Loucy (cell line): ENCODE measurements around the gene STIL.

Experiments
- H2AFZ ChIP-seq: fragments of 200-600 bp; sonication (generic); 2 replicates; pipeline ENCODE4 v1.6.0; 2016; ENCODE audit warnings: antibody characterized with exemption, mild to moderate bottlenecking, low read length, moderate library complexity
- H3F3A ChIP-seq: fragments of 200-600 bp; 2 replicates; pipeline ENCODE4 v1.6.0; 2016; ENCODE audit warnings: antibody characterized with exemption, low read depth, mild to moderate bottlenecking
- H3K27me3 ChIP-seq: fragments of 200-600 bp; sonication (generic); 2 replicates; pipeline ENCODE4 v1.6.1; 2014; ENCODE audit warnings: low read length, mild to moderate bottlenecking; ENCODE audit not compliant: insufficient read depth, poor library complexity, severe bottlenecking
- H3K36me3 ChIP-seq: fragments of 200-600 bp; sonication (generic); 2 replicates; pipeline ENCODE4 v1.6.1; 2016; ENCODE audit warnings: low read length; ENCODE audit not compliant: insufficient read depth
- H3K4me1 ChIP-seq: fragments of 200-600 bp; sonication (generic); 2 replicates; pipeline ENCODE4 v1.5.1; 2014; ENCODE audit warnings: low read length, mild to moderate bottlenecking; ENCODE audit not compliant: insufficient read depth, poor library complexity, severe bottlenecking
- H3K4me2 ChIP-seq: fragments of 200-600 bp; sonication (generic); 2 replicates; pipeline ENCODE4 v1.6.0; 2014; ENCODE audit warnings: antibody characterized with exemption, low read length, low read depth, mild to moderate bottlenecking; ENCODE audit not compliant: poor library complexity, severe bottlenecking
- H3K4me3 ChIP-seq: fragments of 200-600 bp; sonication (generic); 2 replicates; pipeline ENCODE4 v1.5.1; 2014; ENCODE audit warnings: low read length, mild to moderate bottlenecking, mixed read lengths; ENCODE audit not compliant: poor library complexity, severe bottlenecking
- H3K79me2 ChIP-seq: fragments of 200-600 bp; sonication (generic); 2 replicates; pipeline ENCODE4 v1.6.1; 2014; ENCODE audit warnings: low read length; ENCODE audit not compliant: insufficient read depth
- H3K9ac ChIP-seq: fragments of 200-600 bp; sonication (generic); 2 replicates; pipeline ENCODE4 v1.6.0; 2014; ENCODE audit warnings: mild to moderate bottlenecking, low read depth, low read length, moderate library complexity; ENCODE audit not compliant: poor library complexity, severe bottlenecking
- H3K9me2 ChIP-seq: fragments of 200-600 bp; sonication (generic); replicated peaks from 2 replicates; pipeline ENCODE4 v1.6.1; 2016; ENCODE audit warnings: low read depth, low read length, mixed read lengths
- H3K9me3 ChIP-seq: fragments of 200-600 bp; sonication (generic); 2 replicates; pipeline ENCODE4 v1.6.1; 2014; ENCODE audit warnings: mild to moderate bottlenecking, antibody characterized with exemption, low read length, low read depth; ENCODE audit not compliant: insufficient read depth
- H4K20me1 ChIP-seq: fragments of 200-600 bp; sonication (generic); 2 replicates; pipeline ENCODE4 v1.6.0; 2014; ENCODE audit warnings: antibody characterized with exemption, low read length, mild to moderate bottlenecking; ENCODE audit not compliant: insufficient read depth, poor library complexity, severe bottlenecking
- EZH2phosphoT487 ChIP-seq: fragments of 200-600 bp; IDR thresholded peaks from 2 replicates; pipeline ENCODE4 v1.6.1; 2018; ENCODE audit warnings: antibody characterized with exemption, mild to moderate bottlenecking, moderate library complexity, borderline replicate concordance
- TF ChIP-seq, protein P1 (sequence below): fragments of 200-600 bp; sonication (generic); conservative IDR thresholded peaks from 2 replicates; pipeline ENCODE4 v1.5.1; 2014; ENCODE audit warnings: mild to moderate bottlenecking, antibody characterized with exemption, low read length

Gene STIL

GRCh38 chr1:47328992-47329391 lies 15.0 kb upstream of the STIL start:
- Histone ChIP-seq H3K4me2 (no peak overlapping the region), H3K27me3 (no peaks in the 10 kb centered on the region), H3K36me3 (no peaks in the 10 kb centered on the region), H3K9ac (no peak overlapping the region), H3F3A (0 out of 2 replicates have a peak, but pooled peaks cover 4% of the 10 kb centered on the region), H3K9me2 (no peaks in the 10 kb centered on the region), H4K20me1 (no peaks in the 10 kb centered on the region), H3K79me2 (0 out of 2 replicates have a peak, but pooled peaks cover 9% of the 10 kb centered on the region), H2AFZ (no peak overlapping the region), H3K4me3 (no peak overlapping the region), H3K9me3 (no peaks in the 10 kb centered on the region), H3K4me1 (peaks cover 13% of the 10 kb centered on the region)
- TF ChIP-seq EZH2phosphoT487 = no peak
- TF ChIP-seq, protein P1, sequence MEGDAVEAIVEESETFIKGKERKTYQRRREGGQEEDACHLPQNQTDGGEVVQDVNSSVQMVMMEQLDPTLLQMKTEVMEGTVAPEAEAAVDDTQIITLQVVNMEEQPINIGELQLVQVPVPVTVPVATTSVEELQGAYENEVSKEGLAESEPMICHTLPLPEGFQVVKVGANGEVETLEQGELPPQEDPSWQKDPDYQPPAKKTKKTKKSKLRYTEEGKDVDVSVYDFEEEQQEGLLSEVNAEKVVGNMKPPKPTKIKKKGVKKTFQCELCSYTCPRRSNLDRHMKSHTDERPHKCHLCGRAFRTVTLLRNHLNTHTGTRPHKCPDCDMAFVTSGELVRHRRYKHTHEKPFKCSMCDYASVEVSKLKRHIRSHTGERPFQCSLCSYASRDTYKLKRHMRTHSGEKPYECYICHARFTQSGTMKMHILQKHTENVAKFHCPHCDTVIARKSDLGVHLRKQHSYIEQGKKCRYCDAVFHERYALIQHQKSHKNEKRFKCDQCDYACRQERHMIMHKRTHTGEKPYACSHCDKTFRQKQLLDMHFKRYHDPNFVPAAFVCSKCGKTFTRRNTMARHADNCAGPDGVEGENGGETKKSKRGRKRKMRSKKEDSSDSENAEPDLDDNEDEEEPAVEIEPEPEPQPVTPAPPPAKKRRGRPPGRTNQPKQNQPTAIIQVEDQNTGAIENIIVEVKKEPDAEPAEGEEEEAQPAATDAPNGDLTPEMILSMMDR = no peak

- H3F3A ChIP-seq = no peaks in the 10 kb centered on the region
- no peak overlapping the region for H2AFZ ChIP-seq
- H3K27me3 ChIP-seq = no peaks in the 10 kb centered on the region
- H3K4me2 ChIP-seq = no peak overlapping the region
- H3K9me3 ChIP-seq = no peaks in the 10 kb centered on the region
- H3K36me3 ChIP-seq = no peaks in the 10 kb centered on the region
- no peak overlapping the region for H3K4me3 ChIP-seq
- no peaks in the 10 kb centered on the region for H3K79me2 ChIP-seq
- H3K9me2 ChIP-seq = no peaks in the 10 kb centered on the region
- no peaks in the 10 kb centered on the region for H4K20me1 ChIP-seq
- no peaks in the 10 kb centered on the region for H3K4me1 ChIP-seq
- TF ChIP-seq EZH2phosphoT487 = no peak
- TF ChIP-seq, protein P1 = no peak
- no peak overlapping the region for H3K9ac ChIP-seq
Observed at GRCh38 chr1:47326271-47326670, 12.3 kb upstream of the STIL start.

DNA sequence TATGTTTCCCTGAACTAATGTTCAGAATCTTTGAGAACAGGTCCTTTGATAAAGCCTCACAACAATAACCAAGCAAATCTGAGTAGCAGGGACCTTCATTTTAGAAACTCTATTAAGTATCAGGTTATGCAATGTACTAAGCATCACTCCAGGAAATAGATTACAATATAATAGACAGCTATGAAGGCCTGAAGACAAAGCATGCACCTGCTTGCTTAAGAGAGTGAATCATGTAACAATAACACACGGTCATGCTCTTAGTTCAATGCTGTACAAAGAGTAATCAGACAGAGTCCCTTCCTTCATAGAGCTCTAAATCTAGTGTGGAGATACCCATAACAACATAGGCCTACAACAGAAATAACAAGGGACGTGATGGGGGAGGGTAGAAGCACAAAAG lies 11.6 kb upstream of the STIL start:
- Histone ChIP-seq H3K9ac (no peak overlapping the region), H3K4me2 (no peak overlapping the region), H3K4me1 (no peaks in the 10 kb centered on the region), H3K36me3 (no peaks in the 10 kb centered on the region), H3K9me2 (no peaks in the 10 kb centered on the region), H3K27me3 (no peaks in the 10 kb centered on the region), H3F3A (no peaks in the 10 kb centered on the region), H4K20me1 (no peaks in the 10 kb centered on the region), H2AFZ (no peak overlapping the region), H3K4me3 (no peak overlapping the region), H3K79me2 (no peaks in the 10 kb centered on the region), H3K9me3 (no peaks in the 10 kb centered on the region)
- TF ChIP-seq EZH2phosphoT487 = no peak
- TF ChIP-seq, protein P1 = no peak
